GM21723 (cell line): Measurements from ENCODE around the gene TAF11L4.
"Not testable (repeated sequence)": the region's sequence is repeated elsewhere in the genome, so short reads cannot be mapped to it uniquely, and the experiment has no call there.

Source experiments
- ATAC-seq: cut with Tn5 transposase; IDR thresholded peaks from one replicate; pipeline ENCODE4 v1.9.1; 2021; ENCODE audit warnings: mild to moderate bottlenecking, moderate library complexity; ENCODE audit not compliant: unreplicated experiment

The TAF11L4 gene

GRCh38 chr5:17521501-17521900 is at the start of gene TAF11L4:
TAF11L4 (plus strand) TSS chr5:17521801.
- ATAC-seq = not testable (repeated sequence)

GRCh38 chr5:17475064-17475463 is 46.5 kb upstream of the TAF11L4 start:
- not testable (repeated sequence) for ATAC-seq

GRCh38 chr5:17477043-17477442 is 44.6 kb upstream of the TAF11L4 start:
- no peak for ATAC-seq

GRCh38 chr5:17477573-17478265 is 43.9 kb upstream of the TAF11L4 start:
- no peak for ATAC-seq

GRCh38 chr5:17481378-17481777 is 40.2 kb upstream of the TAF11L4 start:
- no peak for ATAC-seq

GRCh38 chr5:17482790-17483189 is 38.8 kb upstream of the TAF11L4 start:
- ATAC-seq = no peak

GRCh38 chr5:17486464-17487173 is 35.0 kb upstream of the TAF11L4 start:
- ATAC-seq = not testable (repeated sequence)

GRCh38 chr5:17487174-17487512 is 34.5 kb upstream of the TAF11L4 start:
- no peak for ATAC-seq

GRCh38 chr5:17491257-17491656 is 30.3 kb upstream of the TAF11L4 start:
- ATAC-seq = not testable (repeated sequence)

- no peak for ATAC-seq
These were observed 28.8 kb upstream of the TAF11L4 start for GRCh38 chr5:17492770-17493169.

- no peak for ATAC-seq
These were observed 24.2 kb upstream of the TAF11L4 start for GRCh38 chr5:17497446-17497845.

- not testable (repeated sequence) for ATAC-seq
These were observed 23.7 kb upstream of the TAF11L4 start, which contains the start of gene TAF11L2 for GRCh38 chr5:17497931-17498330. TAF11L2 (plus strand) TSS chr5:17498231.

- no peak for ATAC-seq
These were observed 9.8 kb upstream of the TAF11L4 start for GRCh38 chr5:17511775-17512325.

- not testable (repeated sequence) for ATAC-seq
These were observed 4.1 kb upstream of the TAF11L4 start for GRCh38 chr5:17517526-17517925.

GRCh38 chr5:17518067-17518466 is 3.5 kb upstream of the TAF11L4 start, which contains the start of gene TAF11L3:
TAF11L3 (plus strand) TSS chr5:17518367.
- ATAC-seq = not testable (repeated sequence)

GRCh38 chr5:17519508-17519907 is 2.1 kb upstream of the TAF11L4 start:
- ATAC-seq = not testable (repeated sequence)

GRCh38 chr5:17524935-17525334 is 3.3 kb downstream of the TAF11L4 start, which contains the start of gene TAF11L5:
TAF11L5 (plus strand) TSS chr5:17525235.
- not testable (repeated sequence) for ATAC-seq

GRCh38 chr5:17526504-17526903 is 4.9 kb downstream of the TAF11L4 start:
- not testable (repeated sequence) for ATAC-seq

- ATAC-seq = not testable (repeated sequence)
These were observed 6.8 kb downstream of the TAF11L4 start, which contains the start of gene TAF11L6 for GRCh38 chr5:17528369-17528768. TAF11L6 (plus strand) TSS chr5:17528669.
